Daoy (cell line): ENCODE data around the gene OR51E1. TPM values are rescaled to one million over a fixed set of nuclear protein-coding genes. Genes with fewer than 3 reads are reported as not detected.

Source experiments
- total RNA-seq: library from RNA; depleted of rRNA; stranded (reverse); fragments of >200 nt; shearing (Covaris generic); gene quantifications from 2 replicates; pipeline ENCODE4 v1.2.3, GENCODE V29; 2014; rRNA removed

OR51E1 gene
- total RNA-seq, 1 experiment from 2014 or later = not detected

Other genes with a start within 250 kb of the OR51E1 start
- gene OR52K2, start 194.7 kb upstream of the OR51E1 start, total RNA-seq = not detected in 2 replicates
- gene OR52K1, start 161.3 kb upstream of the OR51E1 start, total RNA-seq = not detected in 2 replicates
- not detected in 2 replicates for gene OR52M1, start 98.8 kb upstream of the OR51E1 start, total RNA-seq
- not detected in 2 replicates for gene OR52I2, start 62.2 kb upstream of the OR51E1 start, total RNA-seq
- not detected in 2 replicates for gene OR52I1, start 49.9 kb upstream of the OR51E1 start, total RNA-seq
- gene TRIM68, start 35.8 kb upstream of the OR51E1 start, total RNA-seq = 5.4 and 9.6 TPM in 2 replicates
- gene OR51D1, start 6.5 kb upstream of the OR51E1 start, total RNA-seq = not detected in 2 replicates
- gene OR51E2, start 53.9 kb downstream of the OR51E1 start, total RNA-seq = 0.06 TPM in 1 of 2 replicates, not detected in the other
- gene MMP26, start 60.8 kb downstream of the OR51E1 start, total RNA-seq = not detected in 2 replicates
- not detected in 2 replicates for gene OR51F1, start 126.0 kb downstream of the OR51E1 start, total RNA-seq
- gene OR52R1, start 160.4 kb downstream of the OR51E1 start, total RNA-seq = not detected in 2 replicates
- gene OR51F2, start 177.3 kb downstream of the OR51E1 start, total RNA-seq = not detected in 2 replicates
- not detected in 2 replicates for gene OR51S1, start 205.2 kb downstream of the OR51E1 start, total RNA-seq
- gene OR51T1, start 237.9 kb downstream of the OR51E1 start, total RNA-seq = not detected in 2 replicates